Mesothelial cell of epicardium (in vitro differentiated cells): ENCODE data around the gene ANKRD13B. TPM values are rescaled to one million over a fixed set of nuclear protein-coding genes. Genes with fewer than 3 reads are reported as not detected.
"Not testable (repeated sequence)": the region's sequence is repeated elsewhere in the genome, so short reads cannot be mapped to it uniquely, and the experiment has no call there.

Experiments used
- DNase-seq, 2 experiments: peaks; one replicate each; pipeline ENCODE4 v3.0.0; 2021; ENCODE audit warnings: low spot score in 2 of 2; ENCODE audit not compliant: unreplicated experiment in 2 of 2
- H3K27ac Mint-ChIP-seq: 2 replicates; pipeline ENCODE4 v1.8.0; 2021; ENCODE audit warnings: mixed read lengths
- H3K27me3 Mint-ChIP-seq: 2 replicates; pipeline ENCODE4 v1.8.0; 2021; ENCODE audit warnings: low read depth, mixed read lengths
- H3K36me3 Mint-ChIP-seq: 2 replicates; pipeline ENCODE4 v1.8.0; 2021; ENCODE audit warnings: mixed read lengths
- H3K4me1 Mint-ChIP-seq: 2 replicates; pipeline ENCODE4 v1.8.0; 2021; ENCODE audit warnings: mixed read lengths
- H3K4me3 Mint-ChIP-seq: 2 replicates; pipeline ENCODE4 v1.8.0; 2021; ENCODE audit warnings: mild to moderate bottlenecking, moderate library complexity, mixed read lengths
- H3K9me3 Mint-ChIP-seq: 2 replicates; pipeline ENCODE4 v1.8.0; 2021; ENCODE audit warnings: mixed read lengths
- CTCF ChIP-seq: fragments of 200-600 bp; sonication (generic); IDR thresholded peaks from one replicate; pipeline ENCODE4 v1.5.0; 2021; ENCODE audit warnings: antibody characterized with exemption; ENCODE audit not compliant: unreplicated experiment
- total RNA-seq: library from RNA; stranded (reverse); gene quantifications from 3 replicates; pipeline ENCODE4 v1.2.1, GENCODE V29; 2021

ANKRD13B gene
- total RNA-seq, 1 donor from 2014 or later: 52.7 TPM

DNA sequence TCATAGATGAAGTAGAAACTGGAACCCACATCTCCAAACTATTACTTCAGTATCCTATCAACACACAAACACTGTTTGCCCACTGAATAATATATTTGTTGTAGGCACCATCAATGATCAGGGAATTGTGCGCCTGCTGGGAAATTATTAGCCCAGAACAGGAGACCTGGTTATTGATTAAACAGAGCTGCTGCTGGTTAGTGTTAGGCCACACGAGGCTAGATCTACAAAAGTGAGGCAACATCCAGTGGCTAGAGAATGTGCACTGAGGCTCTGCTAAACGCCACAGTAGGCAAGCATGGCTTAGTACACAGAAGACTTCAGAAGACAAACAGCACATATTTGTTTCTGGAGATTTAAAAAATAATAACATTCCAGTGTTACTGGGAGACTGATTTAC lies 37.1 kb upstream of the ANKRD13B start:
- no peak for TF ChIP-seq CTCF
- Mint-ChIP-seq H3K9me3 (no peaks in the 10 kb centered on the region), H3K4me1 (peaks cover 5% of the 10 kb centered on the region), H3K27ac (no peak overlapping the region), H3K27me3 (peaks cover 12% of the 10 kb centered on the region), H3K36me3 (peaks cover 4% of the 10 kb centered on the region), H3K4me3 (no peak overlapping the region)
- DNase-seq: no peak

GRCh38 chr17:29557085-29557738 lies 35.7 kb upstream of the ANKRD13B start:
- Mint-ChIP-seq H3K4me1 (peaks cover 5% of the 10 kb centered on the region), H3K27me3 (peaks cover 17% of the 10 kb centered on the region), H3K4me3 (no peak overlapping the region), H3K9me3 (no peaks in the 10 kb centered on the region), H3K36me3 (peaks cover 4% of the 10 kb centered on the region), H3K27ac (no peak overlapping the region)
- no peak for DNase-seq
- TF ChIP-seq CTCF: no peak

GRCh38 chr17:29557739-29558116 lies 35.2 kb upstream of the ANKRD13B start:
- H3K4me1 Mint-ChIP-seq: peaks cover 5% of the 10 kb centered on the region
- H3K27me3 Mint-ChIP-seq: peaks cover 21% of the 10 kb centered on the region
- no peak for DNase-seq
- TF ChIP-seq CTCF: no peak
- H3K9me3 Mint-ChIP-seq: no peaks in the 10 kb centered on the region
- no peak overlapping the region for H3K4me3 Mint-ChIP-seq
- H3K27ac Mint-ChIP-seq: no peak overlapping the region
- peaks cover 2% of the 10 kb centered on the region for H3K36me3 Mint-ChIP-seq

GRCh38 chr17:29558139-29558538 lies 34.8 kb upstream of the ANKRD13B start:
- not testable (repeated sequence) for H3K4me3 Mint-ChIP-seq, H3K9me3 Mint-ChIP-seq, DNase-seq, H3K27ac Mint-ChIP-seq, H3K4me1 Mint-ChIP-seq, H3K36me3 Mint-ChIP-seq
- H3K27me3 Mint-ChIP-seq: peaks cover 25% of the 10 kb centered on the region

- Mint-ChIP-seq H3K9me3 (no peaks in the 10 kb centered on the region), H3K36me3 (peaks cover 2% of the 10 kb centered on the region), H3K27me3 (peaks cover 34% of the 10 kb centered on the region), H3K4me3 (no peak overlapping the region), H3K27ac (no peak overlapping the region), H3K4me1 (peaks cover 5% of the 10 kb centered on the region)
- TF ChIP-seq CTCF: no peak
- no peak for DNase-seq
These were observed 33.3 kb upstream of the ANKRD13B start for GRCh38 chr17:29559640-29560039.

DNA sequence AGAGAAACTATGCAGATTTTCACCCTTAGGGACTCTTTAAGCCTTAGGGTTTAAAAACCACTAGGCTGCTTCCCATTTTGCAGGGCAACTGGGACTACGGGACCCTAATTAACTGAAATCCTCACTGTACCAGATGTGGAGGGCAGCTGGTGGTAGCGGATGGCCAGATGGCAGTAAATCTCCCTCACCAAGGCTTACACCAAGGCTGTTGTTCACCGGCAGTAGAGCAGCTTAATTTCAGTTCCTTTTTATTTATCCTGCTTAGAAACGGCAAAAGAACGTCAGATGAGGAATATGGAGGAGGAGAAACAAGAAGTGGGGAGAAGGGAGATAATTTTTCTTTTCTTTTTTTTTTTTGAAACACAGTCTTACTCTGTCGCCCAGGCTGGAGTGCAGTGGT lies 32.6 kb upstream of the ANKRD13B start:
- TF ChIP-seq CTCF: no peak
- no peak overlapping the region for H3K4me3 Mint-ChIP-seq
- H3K27me3 Mint-ChIP-seq: peaks cover 35% of the 10 kb centered on the region
- H3K4me1 Mint-ChIP-seq: peaks cover 5% of the 10 kb centered on the region
- DNase-seq: no peak
- peaks cover 2% of the 10 kb centered on the region for H3K36me3 Mint-ChIP-seq
- H3K9me3 Mint-ChIP-seq: no peaks in the 10 kb centered on the region
- H3K27ac Mint-ChIP-seq: no peak overlapping the region
